ENCODE data around the gene AFAP1L2.
A peak's percentile ranks its signal among the peaks of the same experiment; 100 is the strongest.

AFAP1L2 gene

DNA sequence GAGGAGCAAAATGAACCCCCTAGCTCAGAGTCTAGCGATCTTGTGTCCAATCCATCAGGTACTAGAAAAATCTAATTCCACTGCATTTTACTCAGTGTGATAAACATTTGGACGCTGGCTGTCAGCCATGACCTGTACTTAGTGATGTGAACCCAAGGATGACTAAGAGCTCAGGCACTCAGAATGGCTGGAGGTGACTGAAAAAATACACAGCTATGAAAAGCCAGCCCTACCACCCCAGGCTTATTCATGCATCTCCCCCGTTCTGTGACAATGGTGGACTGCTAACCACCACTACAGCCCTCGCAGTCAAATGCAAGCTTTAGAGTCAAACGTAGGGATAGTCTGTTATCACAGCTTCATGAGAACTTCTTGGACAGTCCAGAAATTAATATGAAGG, 14.9 kb downstream of the AFAP1L2 start:
- no peak for DNase-seq

DNA sequence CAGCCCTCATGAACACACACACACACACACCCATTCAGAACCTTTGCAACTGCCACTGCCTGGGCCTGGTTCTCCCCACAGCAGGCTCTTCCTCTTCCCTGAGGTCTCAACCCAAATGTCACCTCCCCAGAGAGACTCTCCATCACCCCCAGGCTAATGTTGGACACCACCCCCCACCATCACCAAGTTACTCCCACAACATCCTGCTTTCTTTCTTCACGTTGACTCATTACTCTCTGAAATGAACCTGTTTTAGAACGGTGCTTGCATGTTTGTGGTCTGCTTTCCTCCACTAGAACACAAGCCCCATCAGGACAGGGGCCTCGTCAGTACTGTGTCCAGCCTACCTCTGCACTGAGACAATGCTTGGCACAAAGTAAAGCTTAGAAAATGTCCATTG, 16.0 kb downstream of the AFAP1L2 start:
- peak in 1 of 5 donors; percentile 39 for DNase-seq

DNA sequence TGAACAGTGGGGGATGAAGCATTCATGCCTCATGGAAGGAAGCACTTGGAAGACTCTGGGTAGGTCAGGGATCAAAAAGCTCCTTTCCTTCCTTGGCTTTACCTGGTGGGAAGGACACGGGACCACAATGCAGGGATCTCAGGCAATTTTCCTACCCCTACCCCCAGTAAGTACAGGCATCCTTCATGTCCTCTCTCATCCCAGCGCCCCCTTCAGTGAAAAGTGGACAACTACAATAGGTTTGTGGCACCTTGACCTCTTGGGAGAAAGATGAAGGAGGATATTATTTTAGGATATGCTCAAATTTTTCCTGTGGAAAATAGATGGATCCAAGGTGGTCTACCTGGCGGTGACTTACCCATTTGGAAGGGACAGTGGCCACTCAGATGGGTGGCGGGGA, 16.5 kb downstream of the AFAP1L2 start:
- no peak for DNase-seq

DNA sequence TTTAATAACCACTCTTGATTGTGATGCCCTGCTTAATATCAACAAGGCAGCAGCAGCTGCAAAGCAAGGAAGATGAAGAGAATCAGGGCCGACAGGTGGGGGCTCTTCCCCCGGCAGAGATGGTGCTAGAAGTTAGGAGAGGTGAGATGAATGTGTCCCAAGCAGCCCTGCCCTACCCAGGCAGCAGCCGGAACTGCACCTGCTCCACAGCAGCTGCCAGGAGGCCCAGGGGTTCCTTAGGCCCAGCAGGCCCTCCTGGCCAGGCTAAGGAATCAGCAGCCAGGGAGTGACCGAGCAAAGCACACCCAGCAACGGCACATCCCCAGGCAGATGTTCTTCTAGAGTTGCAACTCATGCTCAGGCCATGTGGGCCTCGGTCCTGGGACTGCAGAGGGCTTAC, 17.9 kb downstream of the AFAP1L2 start:
- no peak for DNase-seq

DNA sequence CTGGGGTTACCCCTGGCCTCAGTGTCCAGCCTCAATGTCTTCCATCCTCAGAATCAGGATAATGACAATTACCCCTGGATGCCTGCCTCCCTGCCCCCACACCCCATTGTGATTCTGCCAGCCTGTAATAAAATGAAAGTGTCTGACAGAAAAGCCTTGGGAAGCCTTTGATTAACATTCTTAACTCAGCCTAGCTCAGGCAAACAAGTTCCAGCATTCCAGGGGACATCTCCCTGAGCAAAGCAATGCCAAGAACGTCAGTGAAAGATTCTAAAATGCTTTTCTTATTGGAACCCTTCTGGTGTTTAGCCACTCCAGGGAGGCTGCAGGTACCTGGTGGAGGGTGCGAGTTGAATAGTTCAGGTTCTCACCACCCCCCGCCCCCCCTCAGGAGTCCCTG, 18.7 kb downstream of the AFAP1L2 start:
- DNase-seq: no peak

DNA sequence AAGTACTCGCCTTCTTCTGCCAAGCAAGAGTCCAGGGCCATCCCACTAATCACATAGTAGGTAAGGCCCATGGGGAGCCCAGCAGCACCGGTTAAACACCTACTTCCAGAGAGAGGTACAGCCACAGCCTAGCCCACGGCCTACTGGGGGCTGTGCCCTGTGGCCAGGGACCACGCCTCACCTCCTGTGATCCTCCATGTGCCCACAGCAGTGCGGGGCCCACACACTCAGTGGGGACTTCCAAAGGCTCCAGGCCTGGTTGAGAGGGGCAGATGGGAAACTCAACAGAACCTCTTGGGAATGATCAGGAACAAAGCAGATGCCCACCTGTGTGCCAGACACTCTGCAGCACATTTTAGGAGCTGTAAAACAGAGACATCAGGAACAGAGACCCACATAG, 19.7 kb downstream of the AFAP1L2 start:
- no peak for DNase-seq

DNA sequence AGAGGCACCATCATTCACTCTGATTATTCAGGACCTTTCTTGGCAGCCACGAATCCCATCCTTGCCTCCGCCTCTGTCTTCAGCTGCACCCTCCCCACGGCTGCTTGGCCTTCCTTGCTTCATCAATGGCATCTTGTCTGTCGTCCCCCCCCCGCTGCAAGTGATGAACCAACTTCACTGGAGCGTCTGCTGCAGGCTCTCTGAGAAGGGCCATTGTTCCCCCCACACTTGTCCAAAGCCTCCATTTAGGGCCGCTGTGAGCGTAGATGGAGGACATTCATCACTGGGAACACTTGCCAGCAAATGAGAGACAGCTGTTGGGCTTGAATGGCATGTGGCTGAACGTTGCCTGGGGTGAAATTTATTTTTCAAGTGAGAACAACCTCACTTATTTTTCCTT, 20.1 kb downstream of the AFAP1L2 start:
- DNase-seq: no peak

DNA sequence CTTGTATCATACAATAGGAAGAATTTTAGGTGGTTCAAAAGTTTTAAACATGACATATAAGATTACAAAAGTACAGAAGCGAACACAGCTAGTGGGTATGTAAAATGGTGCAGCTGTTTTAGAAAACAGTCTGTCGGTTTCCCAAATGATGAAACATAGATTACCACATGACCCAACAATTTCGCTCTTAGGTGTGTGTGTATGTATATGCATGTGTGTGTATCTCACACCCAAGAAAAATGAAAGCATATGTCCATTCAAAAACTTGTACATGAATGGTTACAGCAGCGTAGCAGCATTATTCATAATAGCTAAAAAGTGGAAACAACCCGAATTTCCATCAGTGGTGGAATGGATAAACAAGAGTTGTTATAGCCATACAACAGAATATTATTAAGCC, 23.5 kb downstream of the AFAP1L2 start:
- DNase-seq: no peak

DNA sequence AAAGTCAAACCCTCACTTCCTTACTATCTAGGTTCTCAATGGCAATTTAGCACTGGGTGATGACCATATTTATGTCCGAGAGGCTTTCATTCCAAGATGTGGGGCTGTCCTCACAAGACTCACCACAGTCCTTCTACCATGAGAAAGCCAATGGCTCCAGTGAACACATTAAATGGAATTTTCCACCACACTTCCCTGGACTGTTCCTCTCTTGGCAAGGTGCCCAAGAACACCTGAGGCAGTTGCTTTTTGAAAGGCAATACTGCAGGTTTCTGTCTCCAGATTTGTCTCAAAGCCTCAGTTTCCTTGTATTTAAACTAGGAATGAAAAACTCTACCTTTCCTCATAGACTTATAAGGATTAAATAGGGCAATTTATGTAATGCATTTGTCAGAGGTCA, 24.2 kb downstream of the AFAP1L2 start:
- DNase-seq: no peak

DNA sequence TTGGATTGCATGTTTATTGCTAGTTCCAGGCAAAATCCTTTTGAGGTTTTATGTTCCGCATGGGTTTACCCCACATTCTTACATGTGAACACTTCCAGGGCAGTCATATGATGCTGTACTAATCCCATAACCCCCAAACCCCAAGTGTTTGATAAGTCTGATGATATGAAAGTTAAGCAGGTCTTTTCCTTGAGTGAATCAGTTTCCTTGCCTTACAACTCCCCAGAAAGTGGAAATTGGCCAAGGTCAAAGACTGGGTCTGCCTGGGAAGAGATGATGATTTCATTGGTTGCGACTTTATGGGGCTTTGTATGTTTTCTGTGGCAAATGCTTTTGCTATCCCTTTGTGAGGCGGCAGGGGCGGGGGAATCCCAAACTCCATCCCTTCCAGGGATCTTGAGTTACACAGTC, 24.7 kb downstream of the AFAP1L2 start:
- DNase-seq: no peak

DNA sequence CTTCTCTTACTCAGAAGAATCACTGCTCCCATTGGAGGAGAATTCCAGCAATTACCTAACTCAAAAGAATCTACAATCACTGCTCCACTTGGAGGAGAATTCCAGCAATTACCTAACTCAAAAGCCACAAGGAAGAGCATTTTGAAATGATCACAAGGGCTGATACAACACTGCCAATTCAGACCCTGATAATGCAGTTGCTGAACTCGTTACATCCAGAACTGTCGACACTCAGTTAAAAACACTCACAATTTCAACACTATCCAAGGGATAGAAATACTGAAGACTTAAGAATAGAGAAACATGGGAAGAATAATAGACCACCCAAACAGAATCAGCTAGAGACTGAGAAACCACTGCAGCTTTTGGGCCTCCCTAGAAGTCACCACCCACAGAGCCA, 27.8 kb downstream of the AFAP1L2 start:
- no peak for DNase-seq

DNA sequence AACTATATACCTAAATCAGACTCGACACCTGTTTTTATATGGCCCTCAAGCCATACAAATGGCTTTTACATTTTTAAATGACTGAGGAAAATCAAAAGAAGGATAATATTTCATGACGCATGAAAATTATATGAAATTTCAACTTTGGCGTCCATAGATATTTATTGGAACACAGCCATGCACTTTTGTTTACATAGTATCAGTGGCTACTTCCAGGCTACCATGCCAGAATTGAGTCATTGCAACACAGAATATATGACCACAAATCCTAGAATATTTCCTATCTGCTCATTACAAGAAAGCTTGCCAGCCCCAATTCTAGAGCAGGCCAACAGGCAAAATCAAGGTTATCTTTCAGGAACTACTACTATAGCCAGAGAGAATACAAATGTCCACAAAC, 29.3 kb downstream of the AFAP1L2 start:
- no peak for DNase-seq

DNA sequence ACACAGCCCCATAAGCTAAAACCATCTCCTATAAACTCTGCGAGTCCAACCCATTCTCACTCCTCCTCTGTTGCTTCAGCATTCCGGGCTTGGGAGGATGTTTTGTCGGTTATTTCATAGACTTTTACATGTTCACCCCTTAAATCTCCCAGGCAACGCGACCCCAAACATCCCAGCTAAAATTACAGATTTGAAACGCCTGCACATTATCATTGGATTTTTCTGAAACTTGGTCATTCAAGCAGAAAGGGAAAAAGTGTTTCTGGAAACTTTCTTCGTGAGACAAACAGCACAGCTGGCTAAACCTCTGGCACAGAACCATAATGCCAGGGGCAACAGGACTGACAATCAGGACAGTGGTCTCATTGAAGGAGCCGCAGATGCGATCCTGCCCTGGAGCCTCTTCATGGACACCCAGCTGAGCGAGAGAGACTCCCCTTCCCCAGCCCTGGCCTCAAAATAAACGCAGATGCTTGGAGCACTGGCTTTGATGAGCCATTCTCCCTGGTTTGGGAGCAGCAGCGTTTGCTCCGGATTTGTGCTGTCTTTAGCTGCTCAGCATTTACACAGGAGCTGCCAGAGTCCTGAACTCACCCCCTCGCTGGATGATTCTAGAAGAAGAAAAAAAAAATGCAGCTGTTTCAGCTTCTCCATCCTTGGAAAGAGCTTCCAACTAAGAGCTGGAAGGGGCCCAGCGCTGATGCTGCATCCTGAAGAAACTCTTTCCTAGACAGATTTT, 30.1 kb downstream of the AFAP1L2 start:
- DNase-seq: no peak

DNA sequence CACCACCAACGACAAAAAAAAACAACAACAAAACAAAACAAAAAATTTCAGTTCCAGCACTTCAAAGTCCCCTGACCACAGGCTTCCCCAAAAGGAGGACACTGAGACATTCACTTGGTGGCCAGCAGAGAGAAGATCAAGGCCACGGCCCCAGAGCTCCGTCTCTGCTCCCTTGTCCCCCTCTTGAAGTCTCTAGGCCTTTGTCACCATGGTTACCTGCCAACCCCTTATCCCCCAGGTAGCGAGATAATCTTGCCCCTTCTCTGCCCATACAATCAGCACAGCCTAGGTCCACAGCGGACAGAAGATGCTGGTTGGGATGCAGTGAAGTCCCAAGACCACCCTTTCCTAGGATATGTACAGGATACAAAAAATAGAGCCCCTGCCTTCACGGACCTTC, 30.7 kb downstream of the AFAP1L2 start:
- DNase-seq: no peak

DNA sequence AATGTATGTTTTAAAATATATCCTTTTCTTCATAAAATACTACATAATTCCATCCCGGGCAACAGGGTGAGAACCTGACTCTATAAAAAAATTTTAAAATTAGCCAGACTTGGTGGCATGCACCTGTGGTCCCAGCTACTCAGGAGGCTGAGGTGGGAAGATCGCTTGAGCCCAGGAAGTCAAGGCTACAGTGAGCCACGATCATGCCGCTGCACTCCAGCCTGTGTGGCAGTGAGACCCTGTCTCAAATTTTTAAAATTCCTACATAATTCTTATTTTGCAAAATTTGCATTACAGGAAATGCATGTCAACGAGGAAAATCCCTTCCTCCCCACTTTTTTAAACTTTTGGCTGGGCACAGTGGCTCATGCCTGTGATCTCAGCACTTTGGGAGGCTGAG, 31.3 kb downstream of the AFAP1L2 start:
- no peak for DNase-seq

DNA sequence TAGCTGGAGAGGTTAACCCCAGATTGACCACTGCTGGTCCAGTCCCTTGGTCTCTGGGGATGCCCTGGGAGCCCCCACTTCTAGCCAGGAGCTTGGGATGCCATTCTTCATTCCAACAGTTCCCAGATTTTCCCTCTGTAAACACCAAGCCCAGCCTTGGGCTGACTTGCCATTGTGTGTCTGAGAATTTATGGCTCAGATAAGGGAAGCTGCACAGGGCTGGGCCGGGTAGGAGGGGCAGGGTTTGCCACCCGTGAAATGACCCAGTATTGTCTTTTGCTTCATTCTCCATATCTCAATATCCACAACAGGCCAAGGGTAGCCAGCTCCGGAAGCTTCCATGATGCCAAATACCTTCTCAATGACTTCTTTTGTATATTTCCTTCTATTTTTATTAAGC, 32.1 kb downstream of the AFAP1L2 start:
- no peak for DNase-seq

DNA sequence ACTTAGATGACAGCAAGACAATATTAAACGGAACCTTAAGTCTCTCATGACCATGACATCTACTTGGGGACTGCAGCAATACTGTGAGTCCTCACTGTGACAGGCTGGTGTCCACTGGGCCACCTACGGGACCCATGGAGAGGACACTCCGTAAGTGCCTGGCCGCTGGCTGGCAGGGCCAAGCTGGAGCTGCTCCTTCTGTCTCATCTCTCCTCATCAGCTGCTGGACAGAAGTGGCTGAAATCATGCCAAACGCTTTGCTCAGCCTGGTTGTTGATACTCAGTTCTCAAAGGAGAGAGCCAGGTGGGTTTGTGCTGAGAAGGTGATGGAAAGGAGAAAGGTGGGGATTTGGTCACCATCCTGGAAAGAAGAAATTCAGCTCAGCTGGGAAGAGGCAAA, 33.3 kb downstream of the AFAP1L2 start:
- DNase-seq: no peak

DNA sequence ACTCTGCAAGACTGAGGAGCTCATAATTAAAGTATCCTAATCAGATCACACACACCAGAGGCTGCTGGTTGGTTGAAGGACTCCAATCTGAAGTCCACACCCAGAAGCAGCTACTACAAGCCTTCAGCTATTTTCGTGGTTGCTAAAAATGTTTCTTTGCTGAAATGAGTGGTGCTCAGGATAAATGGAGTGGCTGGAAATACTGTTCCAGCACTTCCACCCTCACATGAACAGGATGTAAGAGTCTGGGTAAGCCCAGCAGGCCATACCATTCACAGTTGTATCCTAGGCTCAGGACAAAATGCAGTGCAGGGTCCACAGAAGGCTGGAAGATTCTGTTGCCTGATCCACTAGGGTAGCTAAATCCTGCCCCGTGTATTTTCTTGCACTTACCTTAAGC, 34.1 kb downstream of the AFAP1L2 start:
- DNase-seq: no peak

DNA sequence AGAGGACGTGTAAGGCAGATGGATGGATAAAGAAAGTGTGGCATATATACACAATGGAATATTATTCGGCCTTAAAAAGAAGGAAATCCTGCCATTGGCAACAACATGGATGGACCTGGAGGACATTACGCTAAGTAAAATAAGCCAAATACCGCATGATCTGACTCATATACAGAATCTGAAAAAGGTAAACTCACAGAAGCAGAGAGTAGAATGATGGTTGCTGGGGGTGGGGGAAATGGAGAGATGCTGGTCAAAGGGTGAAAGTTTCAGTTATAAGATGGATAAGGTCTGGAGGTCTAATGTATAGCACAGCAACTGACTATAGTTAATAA, 36.3 kb downstream of the AFAP1L2 start:
- no peak for DNase-seq

DNA sequence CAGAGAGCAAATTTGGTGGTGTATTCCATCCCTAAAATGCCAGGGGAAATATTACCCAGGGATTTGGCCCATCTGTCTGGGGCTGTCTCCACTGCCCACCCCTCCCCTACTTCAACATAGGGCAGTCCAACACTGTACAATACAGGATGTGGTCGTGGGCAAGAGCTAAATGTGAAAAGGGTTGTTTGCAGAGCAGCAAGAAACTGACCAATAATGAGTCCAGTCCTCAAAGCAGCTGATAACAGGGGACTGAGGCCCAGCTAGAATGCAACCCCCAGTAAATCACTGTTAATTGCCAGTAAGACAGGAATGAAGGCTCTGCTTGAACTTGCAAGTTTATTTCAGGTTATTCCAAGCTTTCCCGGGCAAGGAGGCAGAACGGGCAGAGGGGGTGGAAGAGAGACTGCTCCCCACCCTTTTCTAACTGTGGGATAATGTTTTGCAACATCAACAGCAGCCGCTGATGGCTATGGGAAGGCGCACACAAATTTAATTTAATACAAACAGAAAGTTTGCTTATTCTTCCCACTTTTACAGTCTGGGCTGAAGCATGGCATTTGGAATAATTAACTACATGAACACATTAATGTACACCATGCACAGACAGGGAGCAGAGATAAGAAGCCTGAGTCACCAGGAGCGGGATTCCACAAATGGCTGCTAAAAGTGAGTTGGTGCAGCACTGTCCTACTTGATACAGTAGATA, 36.8 kb downstream of the AFAP1L2 start:
- DNase-seq: no peak

DNA sequence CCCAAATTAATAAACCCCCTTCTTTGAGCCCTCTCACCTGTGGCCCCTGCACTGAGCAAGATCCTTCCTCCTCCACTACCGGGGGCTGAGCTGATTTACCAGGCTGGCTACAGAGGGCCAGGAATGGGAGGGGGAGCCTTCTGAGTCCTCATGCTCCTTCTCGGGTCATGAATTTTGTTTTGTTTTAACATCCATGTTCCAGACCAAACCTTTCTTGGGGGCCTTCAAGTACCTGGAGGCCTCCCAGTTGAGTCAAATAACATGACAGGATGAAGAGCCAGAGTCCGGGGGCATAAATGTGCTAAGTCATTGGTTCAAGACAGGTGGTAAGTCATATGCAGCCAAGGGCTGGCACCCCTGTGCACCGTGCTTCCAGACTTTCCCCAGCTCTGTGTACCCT, 39.6 kb downstream of the AFAP1L2 start:
- DNase-seq: no peak

DNA sequence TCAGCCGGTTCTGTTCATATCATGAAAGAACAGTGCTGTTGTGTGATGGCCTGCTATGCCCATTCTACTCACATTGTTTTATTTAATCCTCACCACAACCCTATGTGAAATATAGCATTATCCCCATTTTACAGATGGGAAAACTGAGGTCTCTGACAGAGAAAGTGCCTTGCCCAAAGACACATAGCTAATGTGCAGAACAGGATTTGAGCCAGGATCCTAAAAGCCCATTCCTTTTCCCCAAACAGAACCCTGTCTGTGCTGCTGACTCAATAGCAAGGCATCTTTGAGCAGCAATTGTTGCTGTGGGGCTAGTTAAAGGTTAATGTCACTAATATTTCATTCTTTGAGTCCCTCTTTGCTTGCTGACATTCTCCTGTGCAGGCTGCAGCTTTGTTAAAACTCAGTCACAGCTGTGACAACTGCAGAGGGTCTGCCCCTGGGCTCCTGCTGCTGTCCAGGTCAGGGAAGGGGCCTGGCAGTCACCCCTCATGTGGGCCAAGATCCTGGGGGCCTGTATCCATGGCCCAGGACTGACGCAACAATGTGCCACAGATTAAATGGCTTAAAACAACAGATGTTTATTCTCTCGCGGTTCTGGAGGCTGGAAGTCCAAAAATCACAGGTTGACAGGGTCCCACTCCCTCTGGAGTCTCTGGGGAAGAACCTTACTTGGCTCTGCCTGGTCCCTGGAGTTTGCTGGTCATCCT, 40.4 kb downstream of the AFAP1L2 start:
- DNase-seq: no peak

DNA sequence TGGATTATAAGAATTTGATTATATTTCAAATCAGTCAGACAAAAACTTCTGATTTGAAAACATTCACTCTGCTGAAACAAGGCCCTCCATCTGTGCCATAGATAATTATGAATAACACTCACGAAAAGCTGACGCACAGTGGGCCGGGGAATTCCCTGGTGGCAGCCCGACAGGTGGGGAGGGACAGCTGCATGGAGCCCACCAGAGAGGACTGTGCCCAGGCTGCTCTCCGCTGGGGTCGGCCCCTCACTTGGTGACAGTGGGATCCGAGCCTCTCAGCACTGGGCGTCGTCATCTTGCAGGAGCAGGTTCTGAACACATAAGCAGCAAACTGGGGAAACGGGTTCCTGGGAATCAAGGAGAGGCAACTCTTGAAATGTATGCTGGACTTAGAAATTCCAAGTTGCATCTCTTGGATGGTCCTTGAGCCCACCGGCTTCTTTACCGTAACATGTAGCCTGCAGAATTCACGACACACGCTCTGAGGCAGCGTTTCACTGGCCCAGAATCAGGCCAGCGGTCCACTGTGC, 41.4 kb downstream of the AFAP1L2 start:
- DNase-seq: no peak

DNA sequence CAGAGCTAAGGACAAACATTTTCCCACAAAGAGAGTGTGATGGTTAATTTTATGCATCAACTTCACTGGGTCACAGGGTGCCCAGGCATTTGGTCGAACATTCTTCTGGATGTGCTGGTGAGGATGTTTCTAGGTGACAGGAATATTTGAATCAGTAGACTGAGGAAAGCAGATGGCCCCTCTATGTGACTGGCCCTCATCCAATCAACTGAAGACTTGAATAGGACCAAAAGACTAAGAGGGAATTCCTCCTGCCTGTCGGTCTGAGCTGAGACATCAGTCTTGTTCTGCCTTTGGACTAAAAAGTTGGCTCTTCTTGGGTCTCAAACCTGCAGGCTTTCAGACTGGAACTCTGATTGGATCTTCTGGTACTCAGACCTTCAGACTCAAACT, 44.4 kb downstream of the AFAP1L2 start:
- DNase-seq: no peak
